DND-41 (cell line): ENCODE data around the gene PEX14.

Experiments
- CTCF ChIP-seq: IDR thresholded peaks from 2 replicates; pipeline ENCODE4 v1.5.1; 2012; ENCODE audit warnings: borderline replicate concordance, low read length, moderate library complexity, mild to moderate bottlenecking; ENCODE audit not compliant: poor library complexity, severe bottlenecking; ENCODE audit errors: extremely low read depth
- EZH2 ChIP-seq: IDR thresholded peaks from 3 replicates; pipeline ENCODE4 v1.6.1; 2012; ENCODE audit warnings: borderline replicate concordance, low read depth, mild to moderate bottlenecking, moderate library complexity, low read length, inconsistent platforms; ENCODE audit not compliant: severe bottlenecking

- TF ChIP-seq CTCF (no peak), EZH2 (no peak)
Observed at GRCh38 chr1:10665930-10666850, 191.4 kb downstream of the PEX14 start.
